Panc1 (cell line): ENCODE measurements around the gene TRH.

Experiments used
- POLR2AphosphoS5 ChIP-seq: IDR thresholded peaks from 2 replicates; pipeline ENCODE4 v1.6.1; 2012; ENCODE audit warnings: mild to moderate bottlenecking, low read depth, low read length, moderate library complexity
- TF ChIP-seq, protein P1 (sequence below): fragments of 450-650 bp; IDR thresholded peaks from 2 replicates; pipeline ENCODE4 v1.5.1; 2017; ENCODE audit warnings: mild to moderate bottlenecking

- TF ChIP-seq, protein P1, sequence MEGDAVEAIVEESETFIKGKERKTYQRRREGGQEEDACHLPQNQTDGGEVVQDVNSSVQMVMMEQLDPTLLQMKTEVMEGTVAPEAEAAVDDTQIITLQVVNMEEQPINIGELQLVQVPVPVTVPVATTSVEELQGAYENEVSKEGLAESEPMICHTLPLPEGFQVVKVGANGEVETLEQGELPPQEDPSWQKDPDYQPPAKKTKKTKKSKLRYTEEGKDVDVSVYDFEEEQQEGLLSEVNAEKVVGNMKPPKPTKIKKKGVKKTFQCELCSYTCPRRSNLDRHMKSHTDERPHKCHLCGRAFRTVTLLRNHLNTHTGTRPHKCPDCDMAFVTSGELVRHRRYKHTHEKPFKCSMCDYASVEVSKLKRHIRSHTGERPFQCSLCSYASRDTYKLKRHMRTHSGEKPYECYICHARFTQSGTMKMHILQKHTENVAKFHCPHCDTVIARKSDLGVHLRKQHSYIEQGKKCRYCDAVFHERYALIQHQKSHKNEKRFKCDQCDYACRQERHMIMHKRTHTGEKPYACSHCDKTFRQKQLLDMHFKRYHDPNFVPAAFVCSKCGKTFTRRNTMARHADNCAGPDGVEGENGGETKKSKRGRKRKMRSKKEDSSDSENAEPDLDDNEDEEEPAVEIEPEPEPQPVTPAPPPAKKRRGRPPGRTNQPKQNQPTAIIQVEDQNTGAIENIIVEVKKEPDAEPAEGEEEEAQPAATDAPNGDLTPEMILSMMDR: no peak
- no peak for TF ChIP-seq POLR2AphosphoS5
Measured at GRCh38 chr3:129974564-129974832, at the start of gene TRH.
